A549 treated with CORT108297 at 1 μM for 4 hours (cell line): ENCODE results near the gene CLASP2. TPM values are rescaled to one million over a fixed set of nuclear protein-coding genes. Genes with fewer than 3 reads are reported as not detected.

Experiments used
- total RNA-seq: library from RNA; stranded (reverse); fragments of 200-300 nt; extraction: Qiagen RNA extraction; gene quantifications from 5 replicates; pipeline ENCODE4 v1.2.3, GENCODE V29; 2022

The CLASP2 gene
- total RNA-seq: 13.8 to 23.1 TPM (median 17.7 TPM) in 5 replicates

DNA sequence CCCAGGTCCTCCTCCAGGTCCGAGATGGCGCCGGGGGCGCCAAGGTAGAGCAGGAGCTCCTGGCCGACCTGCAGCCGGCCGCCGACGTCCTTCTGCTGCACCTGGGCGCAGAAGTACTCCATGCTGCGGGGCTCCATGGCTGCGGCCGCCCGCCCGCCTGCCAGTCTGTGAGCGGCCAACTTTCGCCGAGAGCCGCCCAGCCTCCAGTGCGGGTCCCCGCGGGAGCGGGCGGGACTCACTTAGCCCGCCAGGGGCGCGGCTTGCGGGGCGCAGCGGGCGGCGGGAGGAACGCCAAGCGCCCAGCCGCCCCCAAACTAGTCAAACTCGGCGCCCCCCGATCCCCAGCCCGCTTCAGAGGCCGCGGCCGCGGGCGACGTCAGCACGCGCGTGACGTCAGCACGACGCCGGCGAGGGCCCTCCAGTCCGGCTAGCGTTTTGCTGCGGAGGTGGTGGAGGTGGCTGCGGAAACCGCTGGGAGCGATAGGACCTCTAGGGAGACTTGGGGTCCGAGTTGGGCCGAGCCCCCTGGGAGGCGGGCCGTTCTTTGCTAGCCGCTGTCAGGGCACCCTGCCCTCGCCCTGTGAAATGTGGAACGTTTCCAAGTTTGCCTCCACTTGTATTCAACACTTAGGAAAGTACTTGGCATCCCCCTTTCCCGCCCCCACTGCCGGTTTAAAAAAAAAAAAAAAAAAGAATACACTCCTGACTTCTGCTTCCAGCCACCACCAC lies at the start of gene CLASP2:
Gene CLASP2, minus strand, starts transcription at position 389 of the 729 bp plus-strand sequence. Its CDS starts 252 bp downstream, at position 137.

Other genes with a start within 250 kb of the CLASP2 start
- 124 to 183 TPM (median 162 TPM) in 5 replicates for gene PDCD6IP, start 80.4 kb upstream of the CLASP2 start, total RNA-seq